GM19238 (cell line): ENCODE results near the gene CCDC68.
"Not testable (repeated sequence)": the region's sequence is repeated elsewhere in the genome, so short reads cannot be mapped to it uniquely, and the experiment has no call there.

Experiments
- DNase-seq: peaks from one replicate; pipeline ENCODE4 v3.0.0; 2011; ENCODE audit warnings: low spot score; ENCODE audit not compliant: insufficient read length

Gene CCDC68, protein sequence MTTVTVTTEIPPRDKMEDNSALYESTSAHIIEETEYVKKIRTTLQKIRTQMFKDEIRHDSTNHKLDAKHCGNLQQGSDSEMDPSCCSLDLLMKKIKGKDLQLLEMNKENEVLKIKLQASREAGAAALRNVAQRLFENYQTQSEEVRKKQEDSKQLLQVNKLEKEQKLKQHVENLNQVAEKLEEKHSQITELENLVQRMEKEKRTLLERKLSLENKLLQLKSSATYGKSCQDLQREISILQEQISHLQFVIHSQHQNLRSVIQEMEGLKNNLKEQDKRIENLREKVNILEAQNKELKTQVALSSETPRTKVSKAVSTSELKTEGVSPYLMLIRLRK

DNA sequence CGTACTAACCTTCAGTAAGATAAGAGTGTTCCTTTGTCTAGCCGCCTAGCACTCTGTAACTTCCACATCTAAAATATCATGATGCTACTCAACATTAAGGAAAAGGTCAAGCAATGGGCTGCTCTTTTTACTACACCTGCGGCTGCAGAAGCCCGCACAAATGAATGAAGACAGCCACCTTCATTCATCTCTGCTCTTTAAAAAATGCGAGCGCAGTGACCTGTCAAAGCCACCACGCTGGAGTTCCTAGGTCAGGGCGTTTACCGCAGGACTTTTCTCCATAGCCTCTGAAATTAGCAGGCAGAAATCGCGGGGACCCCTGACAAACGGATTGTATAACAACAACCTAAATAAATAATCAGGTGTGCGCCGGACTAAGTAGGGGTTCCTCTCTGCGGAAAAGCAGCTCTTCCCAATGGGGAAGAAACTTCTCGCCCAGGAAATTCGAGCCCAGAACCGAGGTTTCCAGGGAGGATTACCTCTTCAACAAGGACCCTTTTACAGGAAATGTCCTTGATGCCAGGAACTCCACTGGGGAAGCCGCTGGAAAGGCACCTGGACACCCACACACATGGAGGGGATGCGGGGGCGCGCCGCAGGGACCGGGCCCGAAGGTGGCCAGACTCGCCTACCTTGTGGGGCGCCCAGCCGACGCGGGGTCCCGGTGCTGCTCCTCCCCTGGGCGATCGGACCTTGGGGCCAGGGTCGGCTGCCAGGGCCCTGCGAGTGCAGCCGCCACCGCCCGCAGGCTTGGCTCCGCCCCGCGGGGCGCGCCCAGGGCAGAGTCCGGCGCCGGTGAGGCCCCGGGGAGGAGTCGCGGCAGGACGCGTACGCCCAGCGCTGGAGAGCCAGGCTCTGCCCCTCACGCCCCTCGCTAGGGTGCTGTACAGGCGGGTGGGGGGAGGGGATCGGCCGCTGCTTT is at the start of gene CCDC68:
TSS of gene CCDC68 (minus strand) at position 758 of the 922 bp plus-strand sequence. CDS start 16,670 bp downstream, outside the sequence.
- DNase-seq, result no peak

- no peak for DNase-seq
Measured at GRCh38 chr18:55007602-55008001, 48.3 kb upstream of the CCDC68 start.

DNA sequence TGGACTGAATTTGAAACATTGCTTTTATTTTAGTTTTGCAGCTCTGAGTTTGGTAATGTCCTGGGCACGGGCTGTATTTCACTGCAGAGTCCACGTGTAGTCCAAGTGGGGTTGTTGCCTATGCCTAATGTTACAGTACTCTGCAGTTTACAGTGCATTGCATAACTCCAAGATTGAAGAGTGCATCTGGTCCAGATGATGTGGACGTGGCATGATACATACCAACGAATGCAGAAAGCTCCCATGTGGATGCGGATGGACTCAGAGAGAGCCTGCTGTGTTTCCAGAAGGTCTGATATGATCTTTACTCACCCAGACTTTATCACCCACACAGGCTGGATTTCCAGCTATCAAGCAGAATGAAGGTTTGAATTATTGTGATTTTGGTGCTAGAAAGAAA is 44.4 kb upstream of the CCDC68 start:
- no peak for DNase-seq

DNA sequence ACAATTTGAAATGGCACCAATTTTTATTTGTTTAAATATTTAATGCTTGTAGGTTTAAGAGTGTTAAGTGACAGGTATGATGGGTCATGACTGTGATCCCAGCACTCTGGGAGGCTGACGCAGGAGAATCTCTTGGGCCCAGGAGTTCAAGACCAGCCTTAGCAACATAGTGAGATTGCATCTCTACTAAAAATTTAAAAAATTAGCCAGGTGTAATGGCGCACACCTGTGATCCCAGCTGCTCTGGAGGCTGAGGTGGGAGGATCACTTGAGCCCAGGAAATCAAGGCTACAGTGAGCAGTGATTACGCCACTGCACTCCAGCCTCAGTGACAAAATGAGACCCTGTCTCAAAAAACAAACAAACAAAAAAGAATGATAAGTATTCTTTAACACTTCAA is 43.0 kb upstream of the CCDC68 start:
- no peak for DNase-seq

GRCh38 chr18:55001394-55002024 is 42.2 kb upstream of the CCDC68 start:
- DNase-seq, result no peak

GRCh38 chr18:55000529-55000928 is 41.3 kb upstream of the CCDC68 start:
- no peak for DNase-seq

DNA sequence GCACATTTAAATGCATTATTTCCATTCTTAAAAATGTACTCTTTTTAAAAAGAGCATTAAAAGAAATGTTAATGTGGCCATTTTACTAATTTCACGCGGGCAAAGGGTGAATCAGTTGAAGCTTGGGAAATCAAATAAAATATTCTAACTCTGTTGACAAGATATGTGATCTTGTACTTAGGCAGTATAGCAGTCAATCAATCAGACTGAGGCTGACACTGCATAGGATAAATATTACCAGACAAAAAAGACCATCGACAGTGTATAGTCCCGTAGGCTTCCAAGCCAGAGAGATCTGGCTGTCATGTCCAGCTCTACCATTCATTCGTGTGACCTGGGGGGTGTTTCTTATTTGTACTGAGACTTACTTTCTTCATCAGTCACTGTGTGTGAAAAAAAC is 39.8 kb upstream of the CCDC68 start:
- DNase-seq, result no peak

DNA sequence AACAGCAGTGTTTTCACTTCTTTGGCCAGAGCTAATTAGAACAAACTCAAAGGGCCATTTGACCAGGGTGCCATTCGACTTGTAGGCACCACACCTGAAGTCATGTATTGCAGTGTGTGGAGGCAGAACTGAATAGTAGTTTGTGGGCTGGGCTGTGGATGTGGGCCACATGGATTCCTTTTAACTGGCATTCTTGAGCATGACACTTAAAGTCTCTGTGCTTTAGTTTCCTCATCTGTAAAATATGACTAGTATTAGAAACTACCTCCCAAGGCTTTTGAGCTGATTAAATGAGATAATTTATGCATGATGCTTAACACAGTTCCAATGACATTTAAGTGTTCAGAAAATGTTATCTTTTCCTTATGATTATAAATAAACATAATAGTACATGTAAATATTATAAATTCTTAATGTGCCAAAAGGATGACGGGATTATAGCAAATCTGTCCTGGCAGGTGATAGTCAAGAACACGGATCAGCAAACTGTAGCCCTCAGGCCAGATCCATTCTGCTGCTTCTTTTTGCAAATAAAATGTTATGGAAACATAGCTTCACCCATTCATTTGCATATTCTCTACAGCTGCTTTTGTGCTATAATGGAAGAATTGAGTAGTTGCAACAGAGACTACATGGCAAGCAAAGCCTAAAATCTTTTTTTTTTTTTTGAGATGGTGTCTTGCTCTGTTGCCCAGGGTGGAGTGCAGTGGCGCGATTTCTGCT is 36.3 kb upstream of the CCDC68 start:
- no peak for DNase-seq

- DNase-seq, result no peak
Measured at GRCh38 chr18:54991981-54992380, 32.7 kb upstream of the CCDC68 start.

GRCh38 chr18:54984908-54985307 is 25.6 kb upstream of the CCDC68 start:
- DNase-seq, result no peak

DNA sequence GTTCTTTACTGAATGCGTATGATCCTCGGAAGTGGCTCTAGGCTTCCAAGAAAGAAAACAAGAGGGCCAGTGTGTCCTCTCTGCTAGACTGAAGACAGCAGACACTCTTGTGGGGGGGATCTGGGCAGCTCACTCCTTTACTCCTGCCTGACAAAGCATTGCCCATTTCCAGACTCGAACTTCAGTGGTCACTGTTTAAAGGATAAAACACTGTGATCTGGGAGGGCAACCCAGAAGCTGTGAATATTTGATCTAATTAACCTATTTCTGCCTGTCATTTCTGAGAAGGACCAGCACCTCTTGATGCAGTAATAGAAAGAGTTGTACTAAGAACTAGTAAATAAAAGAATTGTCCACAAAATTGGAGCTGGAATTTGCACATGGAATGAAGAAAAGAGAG is 24.5 kb upstream of the CCDC68 start:
- DNase-seq, result no peak

GRCh38 chr18:54983041-54983686 is 23.9 kb upstream of the CCDC68 start:
- DNase-seq, result no peak

GRCh38 chr18:54981076-54981475 is 21.8 kb upstream of the CCDC68 start:
- no peak for DNase-seq

GRCh38 chr18:54975598-54975997 is 16.3 kb upstream of the CCDC68 start:
- no peak for DNase-seq

DNA sequence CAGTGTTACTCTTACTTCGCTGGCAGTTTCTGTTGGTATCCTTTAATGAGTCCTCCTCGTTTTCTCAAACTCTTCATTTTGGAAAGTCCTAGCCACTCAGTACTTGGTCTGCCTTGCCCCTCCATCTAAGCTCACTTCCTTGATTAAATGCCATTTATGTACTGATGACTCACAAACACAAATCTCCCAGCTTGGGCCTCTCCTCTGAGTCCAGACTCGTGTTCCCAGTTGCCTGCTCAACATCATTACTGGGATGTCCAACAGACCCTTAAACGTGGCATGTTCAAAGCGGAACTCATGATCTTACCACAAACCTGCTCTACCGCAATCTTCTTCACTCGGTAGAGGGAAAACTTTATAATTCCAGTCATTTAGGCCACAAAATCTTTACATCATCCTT is 13.8 kb upstream of the CCDC68 start:
- no peak for DNase-seq

DNA sequence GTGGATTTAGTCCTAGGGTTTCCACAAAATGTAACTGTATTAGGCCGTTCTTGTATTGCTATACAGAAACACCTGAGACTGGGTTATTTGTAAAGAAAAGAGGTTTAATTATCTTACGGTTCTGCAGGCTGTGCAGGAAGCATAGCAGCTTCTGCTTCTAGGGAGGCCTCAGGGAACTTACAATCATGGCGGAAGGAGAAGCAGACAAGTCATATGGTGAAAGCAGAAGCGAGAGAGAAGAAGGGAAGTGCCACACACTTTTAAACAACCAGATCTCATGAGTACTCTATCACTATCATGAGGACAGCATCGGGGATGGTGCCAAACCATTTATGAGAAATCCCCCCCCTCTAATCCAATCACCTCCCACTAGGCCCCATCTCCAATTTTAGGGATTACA is 9.5 kb upstream of the CCDC68 start:
- DNase-seq, result no peak

GRCh38 chr18:54968237-54968636 is 9.0 kb upstream of the CCDC68 start:
- DNase-seq, result not testable (repeated sequence)

GRCh38 chr18:54967786-54968185 is 8.5 kb upstream of the CCDC68 start:
- no peak for DNase-seq

- no peak for DNase-seq
Measured at GRCh38 chr18:54964741-54965140, 5.5 kb upstream of the CCDC68 start.

DNA sequence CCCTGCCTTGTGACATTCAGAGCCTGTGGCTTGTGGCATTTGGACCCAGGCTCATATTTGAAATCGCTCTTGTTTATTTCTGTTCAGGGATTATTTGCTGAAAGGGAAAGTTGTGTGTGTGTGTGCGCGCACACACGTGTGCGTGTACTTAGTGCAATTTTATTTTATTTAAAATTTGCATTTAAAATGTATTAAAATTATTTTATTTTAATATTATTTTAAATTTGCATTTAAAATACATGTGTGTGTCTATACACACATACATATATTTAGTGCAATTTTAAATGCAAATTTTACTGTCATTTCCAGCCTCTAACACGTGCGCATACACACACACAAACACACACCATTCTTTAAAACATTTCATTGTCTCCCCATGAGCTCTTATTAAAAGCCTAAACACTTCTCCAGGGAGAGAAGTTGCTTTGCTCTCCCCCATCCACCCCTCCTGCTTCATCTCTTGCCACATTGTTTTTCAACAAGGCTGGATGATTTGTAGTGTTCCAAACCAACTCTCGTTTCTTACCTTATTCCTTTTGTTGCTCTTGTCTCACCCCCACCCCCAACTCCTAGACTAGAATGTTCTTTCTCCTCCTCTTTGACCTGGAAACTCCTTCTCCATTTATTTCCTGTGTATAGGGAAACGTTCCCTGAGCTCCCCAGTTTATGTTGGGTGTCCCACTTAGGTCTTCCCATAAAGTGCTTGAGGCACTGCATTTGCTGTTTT is 3.8 kb upstream of the CCDC68 start:
- DNase-seq, result no peak
